Activated T-helper 2 cell treated with anti-CD3 and anti-CD28 coated beads, Interferon-gamma antibody, Interleukin-2, Interleukin-4, amounts not matched to agents 10 μg/mL and 5 μg/mL and 100 μg/mL, durations not matched to agents 14 hours and 24 hours and 36 hours (primary cell): ENCODE measurements around the gene GPR33. TPM values are rescaled to one million over a fixed set of nuclear protein-coding genes. Genes with fewer than 3 reads are reported as not detected.

Experiments
- DNase-seq: peaks from one replicate; pipeline ENCODE4 v3.0.0; 2021; ENCODE audit warnings: low spot score
- H3K27ac Mint-ChIP-seq: one replicate; pipeline ENCODE4 v1.8.0; 2021; ENCODE audit warnings: mixed read lengths
- H3K27me3 Mint-ChIP-seq: one replicate; pipeline ENCODE4 v1.8.0; 2021; ENCODE audit warnings: low read depth, mixed read lengths
- H3K36me3 Mint-ChIP-seq: one replicate; pipeline ENCODE4 v1.8.0; 2021; ENCODE audit warnings: low read depth, mixed read lengths
- H3K4me1 Mint-ChIP-seq: one replicate; pipeline ENCODE4 v1.8.0; 2021; ENCODE audit warnings: low read depth, mixed read lengths
- H3K4me3 Mint-ChIP-seq: one replicate; pipeline ENCODE4 v1.8.0; 2021; ENCODE audit warnings: low read depth, mild to moderate bottlenecking, moderate library complexity, mixed read lengths
- H3K9me3 Mint-ChIP-seq: one replicate; pipeline ENCODE4 v1.8.0; 2021; ENCODE audit warnings: mixed read lengths
- intact Hi-C: fragments of 100-400 bp; cut with micrococcal nuclease; formaldehyde crosslinking; loops from one replicate; pipeline ENCODE4 v1.15.1; 2023
- total RNA-seq: library from RNA; stranded (reverse); gene quantifications from 2 replicates; pipeline ENCODE4 v1.2.3, GENCODE V29; 2022

The GPR33 gene, protein sequence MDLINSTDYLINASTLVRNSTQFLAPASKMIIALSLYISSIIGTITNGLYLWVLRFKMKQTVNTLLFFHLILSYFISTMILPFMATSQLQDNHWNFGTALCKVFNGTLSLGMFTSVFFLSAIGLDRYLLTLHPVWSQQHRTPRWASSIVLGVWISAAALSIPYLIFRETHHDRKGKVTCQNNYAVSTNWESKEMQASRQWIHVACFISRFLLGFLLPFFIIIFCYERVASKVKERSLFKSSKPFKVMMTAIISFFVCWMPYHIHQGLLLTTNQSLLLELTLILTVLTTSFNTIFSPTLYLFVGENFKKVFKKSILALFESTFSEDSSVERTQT
- not detected in 2 replicates for total RNA-seq

- H3K4me3 Mint-ChIP-seq = no peak within 1 kb of the TSS
- H3K36me3 Mint-ChIP-seq = no peaks in the 10 kb centered on the region
- no peaks in the 10 kb centered on the region for H3K9me3 Mint-ChIP-seq
- peaks cover 6% of the 10 kb centered on the region for H3K27me3 Mint-ChIP-seq
- DNase-seq = no peak
- no peak within 1 kb of the TSS for H3K27ac Mint-ChIP-seq
- intact Hi-C loops = no loop called here
- H3K4me1 Mint-ChIP-seq = no peaks in the 10 kb centered on the region
Observed at GRCh38 chr14:31487886-31488285, at the start of gene GPR33. GPR33 (minus strand) TSS chr14:31488039; CDS start chr14:31483965, 4,074 bp downstream.

- no peaks in the 10 kb centered on the region for H3K4me1 Mint-ChIP-seq
- intact Hi-C loops = no loop called here
- H3K9me3 Mint-ChIP-seq = no peaks in the 10 kb centered on the region
- H3K4me3 Mint-ChIP-seq = no peak overlapping the region
- no peak overlapping the region for H3K27ac Mint-ChIP-seq
- DNase-seq = no peak
- H3K36me3 Mint-ChIP-seq = no peaks in the 10 kb centered on the region
- peaks cover 9% of the 10 kb centered on the region for H3K27me3 Mint-ChIP-seq
Observed at GRCh38 chr14:31536201-31536960, 48.5 kb upstream of the GPR33 start.

DNA sequence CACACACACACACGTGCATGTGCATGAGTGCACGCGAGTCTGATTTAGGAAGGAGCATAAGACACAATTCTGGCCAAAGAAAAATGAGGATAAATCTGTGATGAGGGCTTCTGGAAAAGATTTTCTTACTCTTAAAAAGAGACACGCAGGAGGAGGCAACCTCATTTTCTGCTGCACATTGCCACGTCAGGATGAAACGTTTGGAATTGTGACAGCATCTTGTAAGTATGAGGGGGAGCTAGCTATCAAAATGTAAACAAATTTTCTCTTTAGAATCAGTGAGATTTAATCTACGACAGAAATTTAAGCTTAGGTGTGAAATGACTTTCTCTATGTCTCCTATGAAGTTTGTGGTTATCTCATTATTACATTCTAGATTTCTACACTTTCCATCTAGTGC lies 42.3 kb upstream of the GPR33 start:
- Mint-ChIP-seq H3K27me3 (no peaks in the 10 kb centered on the region), H3K4me1 (peaks cover 2% of the 10 kb centered on the region), H3K27ac (no peak overlapping the region), H3K4me3 (no peak overlapping the region), H3K36me3 (no peaks in the 10 kb centered on the region), H3K9me3 (no peaks in the 10 kb centered on the region)
- intact Hi-C loops = no loop called here
- DNase-seq = no peak

DNA sequence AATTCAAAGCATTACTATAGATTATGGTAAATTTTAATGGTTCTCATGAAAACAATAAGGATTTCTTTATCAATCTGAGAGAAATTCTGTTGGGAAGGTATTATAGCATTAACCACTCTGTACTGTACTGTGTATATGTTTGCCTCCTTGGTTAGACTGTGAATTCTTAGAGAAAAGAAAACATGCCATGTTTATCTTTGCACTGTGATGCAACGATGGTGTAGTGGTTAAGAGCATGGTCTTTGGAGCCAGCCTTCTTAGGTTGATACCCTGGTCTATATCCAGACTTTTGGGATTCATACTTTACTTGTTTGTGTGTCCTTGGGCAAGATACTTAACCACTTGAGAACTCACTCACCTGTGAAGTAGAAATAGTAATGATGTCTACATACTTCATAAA lies 41.2 kb upstream of the GPR33 start:
- Mint-ChIP-seq H3K9me3 (no peaks in the 10 kb centered on the region), H3K4me1 (peaks cover 2% of the 10 kb centered on the region), H3K27ac (no peak overlapping the region), H3K4me3 (no peak overlapping the region), H3K36me3 (no peaks in the 10 kb centered on the region), H3K27me3 (no peaks in the 10 kb centered on the region)
- no peak for DNase-seq
- intact Hi-C loops = no loop called here

DNA sequence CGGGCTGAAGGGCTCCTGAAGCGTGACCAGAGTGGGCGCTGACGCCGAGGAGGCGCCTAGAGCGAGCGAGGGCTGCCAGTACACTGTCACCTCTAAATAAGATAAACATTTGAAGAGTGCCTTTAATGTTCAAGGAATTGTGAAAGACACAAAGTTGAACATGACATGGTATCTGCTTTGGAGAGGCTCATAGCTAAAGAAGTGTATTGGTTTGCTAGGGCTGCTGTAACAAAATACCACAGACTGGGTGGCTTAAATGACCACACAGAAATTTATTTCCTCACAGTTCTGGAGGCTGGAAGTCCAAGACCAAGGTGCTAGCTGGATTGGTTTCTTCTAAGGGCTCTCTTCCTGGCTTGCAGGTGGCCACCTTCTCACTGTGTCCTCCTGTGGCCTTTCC lies 39.7 kb upstream of the GPR33 start:
- no peaks in the 10 kb centered on the region for H3K36me3 Mint-ChIP-seq
- intact Hi-C loops = no loop called here
- peaks cover 4% of the 10 kb centered on the region for H3K27me3 Mint-ChIP-seq
- H3K4me3 Mint-ChIP-seq = no peak overlapping the region
- H3K4me1 Mint-ChIP-seq = peaks cover 2% of the 10 kb centered on the region
- no peaks in the 10 kb centered on the region for H3K9me3 Mint-ChIP-seq
- DNase-seq = no peak
- H3K27ac Mint-ChIP-seq = no peak overlapping the region

GRCh38 chr14:31527087-31527486 lies 39.2 kb upstream of the GPR33 start:
- Mint-ChIP-seq H3K4me1 (peaks cover 2% of the 10 kb centered on the region), H3K9me3 (no peaks in the 10 kb centered on the region), H3K36me3 (no peaks in the 10 kb centered on the region), H3K27me3 (peaks cover 4% of the 10 kb centered on the region), H3K4me3 (no peak overlapping the region), H3K27ac (no peak overlapping the region)
- intact Hi-C loops = no loop called here
- no peak for DNase-seq

- Mint-ChIP-seq H3K9me3 (no peaks in the 10 kb centered on the region), H3K4me3 (no peak overlapping the region), H3K4me1 (no peaks in the 10 kb centered on the region), H3K36me3 (no peaks in the 10 kb centered on the region), H3K27me3 (no peaks in the 10 kb centered on the region), H3K27ac (no peak overlapping the region)
- DNase-seq = no peak
- intact Hi-C loops = loop anchor here (2.0 kb wide), 1 partner anchor 958 kb away; no protein-coding TSS in a partner anchor
Observed at GRCh38 chr14:31510855-31511254, 23.0 kb upstream of the GPR33 start.

GRCh38 chr14:31510222-31510621 lies 22.4 kb upstream of the GPR33 start:
- DNase-seq = no peak
- no peaks in the 10 kb centered on the region for H3K4me1 Mint-ChIP-seq

GRCh38 chr14:31508135-31508534 lies 20.3 kb upstream of the GPR33 start:
- Mint-ChIP-seq H3K36me3 (no peaks in the 10 kb centered on the region), H3K27ac (no peak overlapping the region), H3K4me1 (no peaks in the 10 kb centered on the region), H3K4me3 (no peak overlapping the region), H3K9me3 (no peaks in the 10 kb centered on the region), H3K27me3 (no peaks in the 10 kb centered on the region)
- no peak for DNase-seq
- intact Hi-C loops = no loop called here

More at GRCh38 chr14:31510222-31510621, 22.4 kb upstream of the GPR33 start:
- H3K4me3 Mint-ChIP-seq = no peak overlapping the region
- no peaks in the 10 kb centered on the region for H3K27me3 Mint-ChIP-seq
- intact Hi-C loops = loop anchor here (2.0 kb wide), 1 partner anchor 959 kb away; no protein-coding TSS in a partner anchor
- no peaks in the 10 kb centered on the region for H3K36me3 Mint-ChIP-seq
- no peaks in the 10 kb centered on the region for H3K9me3 Mint-ChIP-seq
- no peak overlapping the region for H3K27ac Mint-ChIP-seq

GRCh38 chr14:31505411-31505810 lies 17.6 kb upstream of the GPR33 start:
- Mint-ChIP-seq H3K4me3 (no peak overlapping the region), H3K9me3 (no peaks in the 10 kb centered on the region), H3K27ac (no peak overlapping the region), H3K4me1 (no peaks in the 10 kb centered on the region), H3K27me3 (no peaks in the 10 kb centered on the region), H3K36me3 (no peaks in the 10 kb centered on the region)
- intact Hi-C loops = no loop called here
- no peak for DNase-seq

- peaks cover 9% of the 10 kb centered on the region for H3K27me3 Mint-ChIP-seq
- no peaks in the 10 kb centered on the region for H3K4me1 Mint-ChIP-seq
- no peaks in the 10 kb centered on the region for H3K36me3 Mint-ChIP-seq
- DNase-seq = no peak
- H3K4me3 Mint-ChIP-seq = no peak overlapping the region
- no peak overlapping the region for H3K27ac Mint-ChIP-seq
- no peaks in the 10 kb centered on the region for H3K9me3 Mint-ChIP-seq
- intact Hi-C loops = no loop called here
Observed at GRCh38 chr14:31501870-31502269, 14.0 kb upstream of the GPR33 start.

- Mint-ChIP-seq H3K9me3 (no peaks in the 10 kb centered on the region), H3K4me1 (no peaks in the 10 kb centered on the region), H3K27ac (no peak overlapping the region), H3K36me3 (no peaks in the 10 kb centered on the region), H3K4me3 (no peak overlapping the region), H3K27me3 (peaks cover 11% of the 10 kb centered on the region)
- intact Hi-C loops = no loop called here
- no peak for DNase-seq
Observed at GRCh38 chr14:31492759-31493498, 5.1 kb upstream of the GPR33 start.

- Mint-ChIP-seq H3K27ac (no peak overlapping the region), H3K9me3 (no peaks in the 10 kb centered on the region), H3K4me1 (no peaks in the 10 kb centered on the region), H3K36me3 (no peaks in the 10 kb centered on the region), H3K4me3 (no peak overlapping the region), H3K27me3 (peaks cover 2% of the 10 kb centered on the region)
- DNase-seq = no peak
- intact Hi-C loops = no loop called here
Observed at GRCh38 chr14:31489691-31490090, 1.9 kb upstream of the GPR33 start.
